HCT116 (cell line): ENCODE results near the gene S100PBP. TPM values are rescaled to one million over a fixed set of nuclear protein-coding genes. Genes with fewer than 3 reads are reported as not detected.

ENCODE experiments used
- ATAC-seq: fragments of 200-7000 bp; cut with Tn5 transposase; 2 replicates; pipeline ENCODE4 v1.9.1; 2020; ENCODE audit warnings: mild to moderate bottlenecking, moderate library complexity
- BruUV-seq: library from RNA; stranded (reverse); fragments of 400-500 nt; replicated peaks from 2 replicates; lab custom pipeline; 2021; lab: Mats Ljungman, UMichigan
- CTCF ChIA-PET: fragments of 300-600 bp; sonication (Branson Sonifier 250); formaldehyde crosslinking; loops from one replicate; lab custom pipeline; 2021; ENCODE audit warnings: antibody characterized with exemption; lab: Charles Lee
- POLR2A ChIA-PET: fragments of 300-600, 350-600 bp; sonication (Branson Sonifier 250); formaldehyde crosslinking; loops from one replicate; lab custom pipeline; 2021; ENCODE audit warnings: antibody characterized with exemption; lab: Charles Lee
- RAD21 ChIA-PET, 2 experiments: fragments of 300-600 bp; sonication (Branson Sonifier 250); formaldehyde crosslinking; loops; one replicate each; lab custom pipeline; 2023; ENCODE audit warnings: low total read pairs in 2 of 2; ENCODE audit not compliant: uncharacterized antibody in 2 of 2, unreplicated experiment in 2 of 2, low non-redundant PET in 1 of 2; lab: Charles Lee
- DNase-seq: peaks from one replicate; pipeline ENCODE4 v3.0.0-alpha.2; 2010; ENCODE audit warnings: low read depth, low spot score
- H2AFZ ChIP-seq: fragments of 200-600 bp; shearing (Covaris generic), sonication (generic); 2 replicates; pipeline ENCODE4 v1.6.1; 2017; ENCODE audit warnings: low read depth, mixed run types, mixed read lengths, antibody characterized with exemption, low read length; ENCODE audit not compliant: poor library complexity, severe bottlenecking
- H3K27ac ChIP-seq: 2 replicates; pipeline ENCODE4 v1.5.1; 2012; ENCODE audit warnings: low read depth, low read length
- H3K27me3 ChIP-seq: fragments of 200-600 bp; sonication (generic); 2 replicates; pipeline ENCODE4 v1.6.1; 2016; ENCODE audit warnings: mixed run types, low read length, mixed read lengths; ENCODE audit not compliant: insufficient read depth
- H3K36me3 ChIP-seq, 2 experiments: fragments of 200-500 bp in 1 of 2; fragments of 200-600 bp in 1 of 2; sonication (Bioruptor generic) in 1 of 2; sonication (generic) in 1 of 2; 2 replicates each; pipeline versions ENCODE4 v1.5.1 to v1.6.1; 2014 to 2016; ENCODE audit warnings: low read length in 2 of 2, inconsistent platforms in 1 of 2, mixed read lengths in 1 of 2, mixed run types in 1 of 2; ENCODE audit not compliant: insufficient read depth in 2 of 2, control insufficient read depth in 1 of 2
- H3K4me1 ChIP-seq, 2 experiments: fragments of 200-600 bp in 1 of 2; sonication (generic) in 1 of 2; 2 replicates each; pipeline versions ENCODE4 v1.5.1 to v1.6.1; 2012 to 2017; ENCODE audit warnings: low read length in 2 of 2, inconsistent platforms in 1 of 2, mild to moderate bottlenecking in 1 of 2, mixed read lengths in 1 of 2, mixed run types in 1 of 2, moderate library complexity in 1 of 2; ENCODE audit not compliant: insufficient read depth in 2 of 2, control insufficient read depth in 1 of 2
- H3K4me2 ChIP-seq: fragments of 200-600 bp; sonication (generic); 2 replicates; pipeline ENCODE4 v1.6.1; 2017; ENCODE audit warnings: mixed run types, low read length, mixed read lengths
- H3K4me3 ChIP-seq, 2 experiments: fragments of 200-600 bp in 1 of 2; sonication (generic) in 1 of 2; replicated peaks in 1 of 2; 2 replicates each; pipeline ENCODE4 v1.5.1; 2011 to 2016; ENCODE audit warnings: low read length in 2 of 2, control low read depth in 1 of 2, low read depth in 1 of 2, mild to moderate bottlenecking in 1 of 2, mixed read lengths in 1 of 2, mixed run types in 1 of 2
- H3K79me2 ChIP-seq: fragments of 200-600 bp; sonication (generic); 2 replicates; pipeline ENCODE4 v1.6.1; 2017; ENCODE audit warnings: mild to moderate bottlenecking, mixed run types, low read length, moderate library complexity, mixed read lengths; ENCODE audit not compliant: insufficient read depth
- H3K9ac ChIP-seq: fragments of 200-600 bp; sonication (generic); 2 replicates; pipeline ENCODE4 v1.6.1; 2016; ENCODE audit warnings: low read length, mixed read lengths
- H3K9me2 ChIP-seq: fragments of 200-600 bp; sonication (generic), shearing (Covaris generic); 2 replicates; pipeline ENCODE4 v1.6.1; 2017; ENCODE audit warnings: mixed run types, mild to moderate bottlenecking, moderate library complexity; ENCODE audit not compliant: insufficient read depth
- H3K9me3 ChIP-seq, 2 experiments: fragments of 200-500 bp in 1 of 2; fragments of 200-600 bp in 1 of 2; sonication (Bioruptor generic) in 1 of 2; sonication (generic) in 1 of 2; 2 replicates each; pipeline ENCODE4 v1.6.1; 2014 to 2017; ENCODE audit warnings: low read length in 2 of 2, mixed read lengths in 2 of 2, inconsistent platforms in 1 of 2, low read depth in 1 of 2, mild to moderate bottlenecking in 1 of 2, mixed run types in 1 of 2, moderate library complexity in 1 of 2; ENCODE audit not compliant: control insufficient read depth in 1 of 2, insufficient read depth in 1 of 2
- H4K20me1 ChIP-seq: fragments of 200-600 bp; sonication (generic), shearing (Covaris generic); 2 replicates; pipeline ENCODE4 v1.6.1; 2017; ENCODE audit warnings: mixed run types, mild to moderate bottlenecking, moderate library complexity; ENCODE audit not compliant: insufficient read depth
- EGR1 ChIP-seq: IDR thresholded peaks from 2 replicates; pipeline ENCODE4 v1.6.1; 2012; ENCODE audit warnings: low read depth
- ELF1 ChIP-seq: IDR thresholded peaks from 2 replicates; pipeline ENCODE4 v1.6.1; 2012; ENCODE audit warnings: low read depth, borderline replicate concordance
- EZH2 ChIP-seq: fragments of 200-600 bp; sonication (generic); IDR thresholded peaks from 2 replicates; pipeline ENCODE4 v1.6.1; 2017; ENCODE audit warnings: antibody characterized with exemption, mixed run types
- EZH2phosphoT487 ChIP-seq: fragments of 200-600 bp; IDR thresholded peaks from 2 replicates; pipeline ENCODE4 v1.6.1; 2018; ENCODE audit warnings: antibody characterized with exemption, borderline replicate concordance
- MAX ChIP-seq: IDR thresholded peaks from 2 replicates; pipeline ENCODE4 v1.6.1; 2012
- POLR2AphosphoS5 ChIP-seq: IDR thresholded peaks from 2 replicates; pipeline ENCODE4 v1.6.1; 2011; ENCODE audit warnings: mild to moderate bottlenecking, low read depth, low read length, moderate library complexity
- REST ChIP-seq: IDR thresholded peaks from 2 replicates; pipeline ENCODE4 v1.6.1; 2012; ENCODE audit warnings: low read depth
- SRF ChIP-seq: IDR thresholded peaks from 2 replicates; pipeline ENCODE4 v1.6.1; 2012; ENCODE audit warnings: low read depth
- ZNF274 ChIP-seq: fragments of 200-500 bp; sonication (Bioruptor generic); IDR thresholded peaks from 2 replicates; pipeline ENCODE4 v1.6.1; 2014; ENCODE audit warnings: mild to moderate bottlenecking, low read depth, low read length, inconsistent platforms
- intact Hi-C: fragments of 100-400 bp; cut with micrococcal nuclease; formaldehyde crosslinking; loops from 2 replicates; pipeline ENCODE4 v1.10.0; 2022
- total RNA-seq: library from RNA; stranded (reverse); gene quantifications from one replicate; pipeline ENCODE4 v1.2.1, GENCODE V29; 2021; ENCODE audit not compliant: unreplicated experiment

Gene S100PBP
- total RNA-seq, 1 experiment from 2014 or later = 38.2 TPM

- Histone ChIP-seq H3K27me3 (no peaks in the 10 kb centered on the region), H3K9ac (no peak overlapping the region), H3K4me2 (no peak overlapping the region), H3K4me1 (no peaks in the 10 kb centered on the region), H2AFZ (no peak overlapping the region), H3K79me2 (peaks cover 39% of the 10 kb centered on the region), H3K9me3 (no peaks in the 10 kb centered on the region), H3K4me3 (no peak overlapping the region), H3K9me2 (no peaks in the 10 kb centered on the region), H3K27ac (no peak overlapping the region), H4K20me1 (no peaks in the 10 kb centered on the region), H3K36me3 (peaks cover 11 to 27% of the 10 kb centered on the region in 2 experiments)
- ChIA-PET POLR2A (interaction anchor here (0.6 kb wide), 1 partner anchor 370 kb away, joined by 5 read pairs; no protein-coding TSS in a partner anchor), RAD21 (no interaction called here), CTCF (no interaction called here)
- no peak for ATAC-seq
- no peak for DNase-seq
- TF ChIP-seq MAX = no peak
- BruUV-seq = no TSS peak
- intact Hi-C loops = no loop called here
Observed at GRCh38 chr1:32798679-32799416, 18.6 kb upstream of the S100PBP start.

- CTCF ChIA-PET = no interaction called here
- BruUV-seq = no TSS peak
Observed at GRCh38 chr1:32801096-32801715, 16.2 kb upstream of the S100PBP start.

More at GRCh38 chr1:32801096-32801715, 16.2 kb upstream of the S100PBP start:
- DNase-seq (no peak), ATAC-seq (no peak)
- Histone ChIP-seq H3K79me2 (peaks cover 42% of the 10 kb centered on the region), H3K27ac (no peak overlapping the region), H3K27me3 (no peaks in the 10 kb centered on the region), H3K9me3 (no peaks in the 10 kb centered on the region), H4K20me1 (no peaks in the 10 kb centered on the region), H3K9ac (no peak overlapping the region), H3K4me3 (no peak overlapping the region), H3K4me1 (no peaks in the 10 kb centered on the region), H3K36me3 (peaks cover 9 to 24% of the 10 kb centered on the region in 2 experiments), H3K9me2 (no peaks in the 10 kb centered on the region), H3K4me2 (no peak overlapping the region)
- ChIA-PET RAD21 (no interaction called here), POLR2A (no interaction called here)
- intact Hi-C loops = no loop called here
- TF ChIP-seq REST (no peak), EZH2 (no peak), EGR1 (no peak), EZH2phosphoT487 (no peak), POLR2AphosphoS5 (no peak), ZNF274 (no peak), SRF (no peak), ELF1 (no peak)
- TF ChIP-seq, all 23 proteins: peak for 0
- no peak overlapping the region for H2AFZ ChIP-seq
